HG03378 (cell line): ENCODE data around the gene C5orf58.

Experiments
- ATAC-seq: cut with Tn5 transposase; IDR thresholded peaks from one replicate; pipeline ENCODE4 v1.9.1; 2021; ENCODE audit warnings: mild to moderate bottlenecking, moderate library complexity; ENCODE audit not compliant: unreplicated experiment

The C5orf58 gene

DNA sequence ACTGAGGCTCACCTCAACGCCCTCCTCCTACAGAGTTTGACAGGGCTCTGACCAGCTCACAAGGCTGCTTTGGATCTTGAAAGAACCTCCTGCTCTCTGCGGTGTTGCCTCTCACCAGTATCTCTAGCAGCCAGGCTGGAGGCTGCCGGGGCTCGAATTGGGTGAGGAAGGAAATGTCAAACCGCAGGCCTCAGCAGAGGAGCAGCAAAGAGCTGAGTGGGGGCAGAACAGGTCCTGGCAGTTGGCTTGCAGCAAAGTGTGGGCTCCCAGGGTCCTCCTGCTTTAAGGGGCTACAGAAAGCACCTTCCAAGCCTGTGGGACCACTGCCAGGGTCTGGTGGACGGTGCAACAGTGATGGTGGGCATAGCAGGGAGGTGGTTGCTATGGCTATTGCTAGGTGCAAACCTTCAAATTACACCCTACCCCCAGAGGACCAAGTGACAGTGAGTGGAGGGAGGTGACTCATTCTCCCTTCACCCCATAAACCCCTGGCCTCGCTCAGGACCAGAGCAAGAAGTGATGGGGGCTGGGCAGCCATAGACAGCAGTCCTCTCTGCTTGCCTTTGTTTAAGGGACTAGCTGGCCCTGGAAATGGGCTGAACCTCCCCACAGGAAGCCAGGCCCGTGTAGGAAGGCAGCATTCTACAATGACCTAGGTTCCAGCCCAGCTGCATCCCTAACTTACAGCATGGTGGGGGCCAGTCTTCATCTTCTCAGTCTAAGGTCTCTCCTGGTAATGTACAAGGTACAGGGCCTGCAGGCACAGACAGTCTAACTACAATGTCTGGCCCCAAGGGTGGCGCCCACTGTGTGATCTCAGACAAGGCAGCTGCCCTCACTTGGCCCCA lies 46.0 kb downstream of the C5orf58 start:
- ATAC-seq, result peak; percentile 90

DNA sequence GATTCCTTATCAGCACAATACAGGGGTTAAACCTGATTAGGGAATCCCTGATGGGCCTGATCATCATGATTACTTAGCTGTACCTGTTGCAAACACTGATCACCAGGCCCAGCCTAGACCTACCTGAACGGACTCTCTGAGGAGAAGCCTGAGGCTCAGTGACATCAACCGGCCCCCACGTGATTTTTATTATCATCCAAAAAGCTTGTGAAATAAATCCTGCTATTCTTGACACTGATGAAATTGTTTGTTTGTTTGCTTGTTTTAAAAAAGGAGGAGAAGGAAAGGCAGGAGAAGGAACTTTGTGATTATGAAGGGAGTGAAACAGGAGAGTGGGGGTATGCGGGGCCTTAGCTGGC lies 46.7 kb downstream of the C5orf58 start:
- no peak for ATAC-seq

DNA sequence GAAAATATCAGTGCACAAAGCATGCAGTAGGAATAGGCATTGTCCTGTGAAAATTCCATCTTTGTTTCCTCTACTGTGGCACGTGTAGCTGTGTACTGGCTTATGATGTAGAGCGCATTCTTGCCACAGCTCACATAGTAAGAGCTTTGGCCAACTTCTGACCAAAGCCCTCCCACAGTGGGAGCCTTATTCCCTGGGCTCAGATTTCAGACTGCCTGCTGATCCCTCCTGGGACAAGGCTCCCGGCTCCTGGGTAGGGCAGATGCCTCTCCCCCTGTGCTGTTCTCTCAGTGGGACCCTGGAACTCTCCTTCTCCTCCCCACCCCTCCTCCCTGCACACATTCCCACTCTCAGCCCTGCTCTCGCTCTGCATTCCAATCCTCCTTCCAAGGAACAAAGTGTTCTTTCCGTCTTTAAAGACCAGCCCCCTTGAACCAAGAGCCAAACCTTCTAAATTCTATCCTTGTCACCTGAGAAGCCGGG lies 47.3 kb downstream of the C5orf58 start:
- ATAC-seq, result no peak

DNA sequence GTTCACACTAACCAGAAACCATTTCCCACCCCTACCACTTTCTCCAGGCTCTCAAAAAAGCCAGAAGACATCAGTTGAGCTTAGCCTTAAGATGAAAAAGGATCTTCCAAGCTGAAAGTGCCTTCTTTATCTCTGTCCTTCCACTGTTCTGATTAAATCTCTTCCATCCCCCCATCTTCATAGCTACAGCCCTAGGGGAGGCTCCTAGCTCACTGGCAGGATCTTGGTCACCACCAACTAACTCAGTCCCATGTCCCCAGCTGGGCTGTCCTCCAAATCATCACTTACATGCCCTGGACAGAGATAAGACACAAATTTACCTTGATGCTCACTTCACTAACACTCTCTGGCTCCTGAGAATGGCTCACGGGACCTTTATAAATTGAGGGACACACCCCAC lies 50.5 kb downstream of the C5orf58 start:
- no peak for ATAC-seq

DNA sequence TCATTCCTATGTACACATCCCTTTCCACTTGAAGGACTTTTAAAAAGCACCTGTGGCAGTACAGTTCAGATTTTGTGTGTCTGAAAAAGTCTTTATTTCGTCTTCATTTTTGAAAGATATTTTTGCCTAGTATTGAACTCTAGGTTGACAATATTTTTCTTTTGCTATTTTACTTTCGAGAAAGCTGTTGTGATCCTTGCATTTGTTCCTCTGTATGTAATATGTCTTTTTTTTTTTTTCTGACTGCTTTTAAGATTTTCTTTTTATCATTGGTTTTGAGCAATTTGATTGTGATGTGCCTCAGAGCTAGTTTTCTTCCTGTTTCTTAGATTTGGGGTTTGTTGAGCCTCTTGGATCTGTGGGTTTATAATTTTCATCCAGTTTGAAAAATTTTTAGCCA lies 51.4 kb downstream of the C5orf58 start:
- no peak for ATAC-seq

DNA sequence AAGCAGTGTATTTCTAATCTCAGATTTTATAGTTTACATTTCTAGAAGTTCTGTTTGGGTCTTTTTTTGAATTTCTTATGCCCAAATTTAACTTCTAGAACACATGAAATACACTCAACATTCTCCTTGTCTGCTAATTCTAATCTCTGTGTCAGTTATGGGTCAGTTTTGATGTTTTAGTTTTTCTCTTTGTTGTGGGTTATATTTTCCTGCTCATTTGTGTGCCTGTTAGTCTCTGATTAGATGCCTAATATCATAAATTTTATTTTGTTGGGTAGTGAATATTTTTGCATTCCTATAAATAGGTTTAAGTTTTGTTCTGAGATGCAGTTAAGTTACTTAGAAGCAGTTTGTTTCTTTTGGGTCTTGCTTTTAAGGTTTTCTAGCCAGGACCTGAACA lies 52.4 kb downstream of the C5orf58 start:
- no peak for ATAC-seq

DNA sequence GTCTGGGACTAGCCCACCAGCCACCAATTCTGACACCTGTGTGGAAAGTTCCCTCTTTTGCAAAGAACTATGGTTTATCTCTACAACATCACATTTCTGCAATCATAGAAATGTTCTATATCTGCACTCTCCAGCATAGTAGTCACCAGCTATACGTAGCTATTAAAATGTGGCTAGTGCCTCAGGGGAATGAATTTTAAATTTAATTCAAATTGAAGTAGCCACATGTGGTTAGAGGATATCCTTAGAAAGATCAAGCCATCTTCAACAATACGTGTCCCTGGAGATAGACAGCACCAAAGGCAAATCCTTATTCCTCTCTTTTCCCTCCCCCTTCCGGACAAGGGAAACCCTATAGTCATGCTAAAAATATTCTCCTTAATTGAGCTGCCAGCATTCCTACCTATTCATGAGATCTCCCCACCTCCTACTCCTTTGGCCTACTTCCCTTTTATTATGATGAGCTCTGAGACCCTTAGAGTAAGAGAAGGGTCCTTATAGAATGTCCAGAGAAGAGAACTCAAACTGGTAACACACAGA lies 53.7 kb downstream of the C5orf58 start:
- ATAC-seq, result no peak

DNA sequence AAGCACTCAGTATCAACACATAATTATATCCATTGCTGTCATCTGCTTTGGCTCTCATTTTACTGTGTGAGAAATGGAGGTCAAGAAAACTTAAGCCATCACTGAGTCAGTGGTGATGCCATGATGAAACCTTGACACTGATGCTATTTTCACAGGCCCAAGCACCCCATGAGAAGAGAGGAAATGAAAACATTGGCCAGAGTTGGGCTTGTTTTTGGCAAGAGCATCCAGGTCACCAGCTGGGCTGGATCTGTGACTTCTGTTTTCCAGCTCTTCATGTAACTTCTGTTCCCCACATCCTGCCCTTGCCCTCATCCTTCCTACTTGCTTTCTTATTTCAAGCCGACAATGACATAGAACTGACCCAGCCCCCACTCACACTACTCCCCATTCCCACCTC lies 54.7 kb downstream of the C5orf58 start:
- ATAC-seq, result no peak

DNA sequence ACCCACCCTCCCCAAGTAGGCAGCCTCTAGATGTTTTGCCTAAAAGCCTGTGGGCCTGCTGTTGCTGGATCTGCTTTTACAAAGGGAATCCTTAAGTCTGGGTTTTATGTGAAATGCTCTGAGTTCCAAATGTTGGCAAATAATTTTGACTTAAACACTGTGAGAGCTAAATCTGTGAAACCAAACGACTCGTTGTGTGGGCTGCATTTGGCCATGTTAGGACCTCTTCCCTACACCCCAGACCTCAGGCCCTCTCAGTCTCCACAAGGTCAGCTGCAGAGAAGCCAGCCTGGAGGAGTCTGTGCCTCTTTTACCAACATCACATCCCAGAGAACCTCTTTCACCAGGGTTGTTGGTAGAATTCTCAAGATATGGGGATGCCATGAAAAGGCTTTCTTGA lies 55.4 kb downstream of the C5orf58 start:
- no peak for ATAC-seq

DNA sequence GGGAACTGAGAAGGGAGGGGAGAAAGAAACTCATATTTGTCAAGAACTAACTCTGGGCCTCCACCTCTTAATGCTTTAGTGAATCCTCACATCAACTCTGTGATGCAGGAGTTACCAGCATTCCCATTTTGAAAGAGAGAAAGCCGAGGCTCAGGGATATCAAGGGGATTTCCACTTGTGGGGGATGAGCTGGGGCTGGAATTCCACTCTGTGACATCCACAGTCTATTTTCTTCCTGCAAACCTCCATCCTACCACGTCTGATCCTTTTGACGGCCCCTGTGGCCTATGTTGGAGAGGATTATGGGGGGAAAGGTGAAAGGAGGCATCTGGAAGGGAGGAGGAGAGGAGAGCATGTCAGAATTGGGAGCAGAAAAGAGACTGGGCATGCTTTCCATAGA lies 55.8 kb downstream of the C5orf58 start:
- ATAC-seq, result no peak

DNA sequence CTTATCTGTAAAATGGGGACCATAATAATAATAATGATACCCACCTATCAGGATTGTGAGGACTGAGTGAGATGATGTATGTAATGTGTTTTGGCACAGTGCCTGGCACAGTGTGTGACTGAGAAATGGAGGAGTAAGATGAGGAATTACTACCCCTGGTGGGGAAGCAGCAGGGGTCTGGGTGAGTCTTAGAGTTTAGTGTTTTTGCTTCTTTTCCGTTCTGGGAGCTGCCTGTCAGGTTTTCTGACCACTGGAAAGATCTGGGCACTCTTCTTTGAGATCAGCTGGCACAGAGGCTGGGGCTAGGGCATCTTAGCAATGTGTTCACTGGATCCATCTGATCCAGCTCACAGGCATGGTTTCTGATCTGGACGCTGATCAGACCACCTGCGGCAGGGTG lies 56.3 kb downstream of the C5orf58 start:
- no peak for ATAC-seq

DNA sequence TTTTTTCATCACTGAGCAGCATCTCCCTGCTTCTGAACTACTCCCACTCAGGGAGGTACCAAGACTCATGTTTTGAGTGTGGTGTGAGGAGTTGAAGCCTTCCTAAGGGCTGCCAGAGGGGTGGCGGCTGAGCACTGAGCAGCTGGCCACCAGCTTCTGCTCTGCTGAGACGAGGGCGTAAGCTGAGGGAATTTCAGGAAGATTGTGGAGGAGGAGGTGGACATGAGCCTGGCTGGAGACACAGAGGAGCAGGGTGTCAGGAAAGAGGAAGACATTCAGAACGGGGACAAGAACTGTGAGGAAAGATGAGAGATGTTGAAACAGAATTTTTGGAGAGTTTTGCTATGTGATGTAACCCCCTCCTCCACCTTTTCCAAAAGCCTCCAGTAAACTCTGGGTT lies 57.0 kb downstream of the C5orf58 start:
- no peak for ATAC-seq

DNA sequence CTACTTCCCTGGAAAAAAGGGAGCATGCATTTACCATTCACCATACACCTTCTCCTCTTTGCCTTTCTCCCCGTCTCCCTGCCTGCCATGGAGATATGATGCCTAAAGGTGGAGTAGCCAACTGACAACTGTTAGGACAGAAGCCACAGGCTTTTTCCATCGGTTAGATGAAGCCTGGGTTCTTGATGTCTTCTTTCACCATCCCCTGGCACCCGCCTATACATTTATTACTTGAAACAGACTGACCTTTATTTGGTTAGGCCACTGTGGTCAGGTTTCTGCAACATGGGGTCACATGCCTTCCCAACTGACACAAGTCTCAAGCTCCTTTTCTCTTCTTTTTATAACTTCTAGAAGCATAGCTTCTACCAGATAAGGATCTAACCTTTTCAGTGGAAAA lies 57.7 kb downstream of the C5orf58 start:
- ATAC-seq, result no peak

DNA sequence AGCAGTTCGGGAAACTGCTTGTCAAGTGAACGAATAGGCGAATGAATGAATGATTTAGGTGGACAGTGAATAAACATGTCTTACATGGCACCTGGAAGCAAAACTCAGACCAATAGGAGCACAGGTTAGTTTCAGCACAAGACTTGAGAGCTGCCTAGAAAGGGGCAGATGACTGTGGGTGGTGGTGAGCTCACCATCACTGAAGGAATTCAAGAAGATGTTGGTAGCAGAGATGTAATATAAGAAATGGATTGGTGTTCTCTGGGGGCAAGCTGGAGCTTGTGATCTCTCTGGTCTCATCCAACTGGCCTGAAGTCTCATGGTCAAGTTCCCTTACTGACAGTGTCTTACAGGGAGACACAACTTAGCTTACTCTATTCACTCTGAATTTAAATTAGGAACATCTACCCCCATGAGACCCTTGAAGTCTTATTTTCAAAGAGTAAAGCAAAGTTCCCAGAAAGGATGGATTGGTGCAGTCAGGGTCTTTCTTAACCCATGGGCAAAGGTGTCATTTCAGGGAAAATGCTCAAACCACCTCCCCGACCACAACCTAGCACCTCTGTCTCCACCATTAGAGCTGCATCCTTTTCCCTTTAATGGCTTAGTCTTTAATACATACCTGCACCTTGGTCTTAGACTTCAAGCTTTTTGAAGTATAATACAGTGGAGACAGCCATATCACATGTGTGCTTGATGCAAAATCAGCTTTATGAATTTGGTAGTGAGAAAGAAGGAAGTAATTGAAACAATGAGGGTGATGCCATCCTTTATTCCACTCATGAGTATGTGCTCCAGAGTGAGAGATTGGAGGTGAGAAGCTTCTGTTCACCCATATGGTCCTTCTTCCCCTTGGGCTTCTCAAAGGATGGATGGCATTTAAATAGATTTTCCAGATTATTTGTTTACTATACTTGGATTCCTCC lies 59.7 kb downstream of the C5orf58 start:
- no peak for ATAC-seq

DNA sequence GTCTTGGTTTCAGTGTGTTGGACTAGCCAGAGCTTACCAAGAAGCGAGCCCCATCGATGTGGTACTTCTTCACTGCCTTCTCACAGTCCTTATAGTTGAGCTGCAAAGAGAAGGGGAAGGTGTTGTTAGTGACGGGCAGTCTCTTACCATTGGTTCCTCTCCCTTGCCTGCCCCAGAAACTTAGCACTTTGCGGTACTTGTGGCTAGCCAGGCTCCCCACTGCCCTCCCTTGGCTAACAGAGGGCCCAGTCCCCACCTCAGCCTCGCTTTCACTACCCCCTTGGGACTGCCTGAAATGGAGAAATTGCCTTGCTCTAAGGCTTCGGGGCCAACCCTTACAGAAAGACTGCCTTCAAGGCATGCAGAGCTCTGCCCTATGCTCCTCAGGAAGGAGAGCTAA lies 60.5 kb downstream of the C5orf58 start:
- ATAC-seq, result peak; percentile 84

DNA sequence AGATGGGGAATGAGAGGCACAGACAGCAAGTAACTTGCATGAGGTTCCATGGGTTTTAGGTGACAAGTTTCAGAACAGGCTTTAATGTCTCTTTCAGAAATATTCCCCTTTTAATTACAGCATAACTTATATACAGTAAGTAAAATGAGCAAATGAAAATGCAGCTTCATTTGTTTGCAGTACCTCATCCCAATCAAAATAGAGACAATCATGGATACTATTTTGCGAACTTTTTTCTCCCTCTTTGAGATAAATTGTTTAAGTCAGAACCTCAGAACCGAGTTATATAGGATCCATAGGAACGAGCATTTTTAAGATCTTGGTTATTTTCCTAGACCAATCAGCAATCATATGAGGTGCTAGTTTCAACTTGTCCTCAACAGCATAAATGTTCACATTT lies 61.3 kb downstream of the C5orf58 start:
- ATAC-seq, result no peak

DNA sequence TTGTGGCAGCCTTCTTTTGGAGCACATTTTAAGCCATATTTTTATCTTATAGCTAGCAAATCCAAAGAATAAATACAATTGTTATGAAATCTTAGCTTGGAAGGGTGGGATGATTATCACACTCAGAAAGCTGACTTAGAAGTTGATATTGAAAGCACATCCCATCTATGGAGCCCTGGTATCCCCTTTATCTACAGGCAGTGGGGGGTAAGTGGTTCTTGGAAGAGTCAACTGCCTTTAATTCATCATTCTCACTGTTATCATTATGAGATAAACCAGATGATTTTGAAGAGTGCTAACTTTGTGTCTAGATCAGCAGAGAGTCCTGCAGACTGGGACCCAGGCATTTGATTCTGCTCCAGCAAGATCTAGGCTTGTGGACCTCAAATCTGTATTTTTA lies 61.8 kb downstream of the C5orf58 start:
- no peak for ATAC-seq
